HG03280 (cell line): ENCODE results near the gene EEPD1.

ENCODE experiments used
- ATAC-seq: cut with Tn5 transposase; IDR thresholded peaks from one replicate; pipeline ENCODE4 v1.9.1; 2021; ENCODE audit warnings: mild to moderate bottlenecking, moderate library complexity; ENCODE audit not compliant: unreplicated experiment

The EEPD1 gene

GRCh38 chr7:36278069-36278619 lies 125.1 kb downstream of the EEPD1 start:
- ATAC-seq: no peak

GRCh38 chr7:36278620-36279172 lies 125.6 kb downstream of the EEPD1 start:
- ATAC-seq: no peak

GRCh38 chr7:36279200-36279925 lies 126.3 kb downstream of the EEPD1 start:
- ATAC-seq: no peak

- ATAC-seq: no peak
Measured at GRCh38 chr7:36279926-36280315, 126.9 kb downstream of the EEPD1 start.

- no peak for ATAC-seq
Measured at GRCh38 chr7:36280840-36281812, 128.1 kb downstream of the EEPD1 start.

- no peak for ATAC-seq
Measured at GRCh38 chr7:36281945-36282717, 129.1 kb downstream of the EEPD1 start.

GRCh38 chr7:36283181-36283580 lies 130.1 kb downstream of the EEPD1 start:
- ATAC-seq: no peak

GRCh38 chr7:36283711-36284130 lies 130.7 kb downstream of the EEPD1 start:
- peak; percentile 31 for ATAC-seq

GRCh38 chr7:36284456-36285090 lies 131.5 kb downstream of the EEPD1 start:
- ATAC-seq: no peak

- no peak for ATAC-seq
Measured at GRCh38 chr7:36285276-36285675, 132.2 kb downstream of the EEPD1 start.

- ATAC-seq: no peak
Measured at GRCh38 chr7:36286226-36286625, 133.2 kb downstream of the EEPD1 start.

- no peak for ATAC-seq
Measured at GRCh38 chr7:36286688-36287087, 133.6 kb downstream of the EEPD1 start.

GRCh38 chr7:36287371-36288241 lies 134.6 kb downstream of the EEPD1 start:
- ATAC-seq: no peak

- ATAC-seq: no peak
Measured at GRCh38 chr7:36288501-36288900, 135.4 kb downstream of the EEPD1 start.

GRCh38 chr7:36289833-36290661 lies 137.0 kb downstream of the EEPD1 start:
- no peak for ATAC-seq

GRCh38 chr7:36291387-36292316 lies 138.6 kb downstream of the EEPD1 start:
- no peak for ATAC-seq

GRCh38 chr7:36295090-36295489 lies 142.0 kb downstream of the EEPD1 start:
- no peak for ATAC-seq
